ENCODE data around the gene NLE1. TPM values are rescaled to one million over a fixed set of nuclear protein-coding genes. Genes with fewer than 3 reads are reported as not detected.

The NLE1 gene
- total and polyA plus RNA-seq, 2 of the 8 experiments (the other 6 are each of a cell fraction or from before 2014, with no cell fraction given): 50.4 to 51.5 TPM

DNA sequence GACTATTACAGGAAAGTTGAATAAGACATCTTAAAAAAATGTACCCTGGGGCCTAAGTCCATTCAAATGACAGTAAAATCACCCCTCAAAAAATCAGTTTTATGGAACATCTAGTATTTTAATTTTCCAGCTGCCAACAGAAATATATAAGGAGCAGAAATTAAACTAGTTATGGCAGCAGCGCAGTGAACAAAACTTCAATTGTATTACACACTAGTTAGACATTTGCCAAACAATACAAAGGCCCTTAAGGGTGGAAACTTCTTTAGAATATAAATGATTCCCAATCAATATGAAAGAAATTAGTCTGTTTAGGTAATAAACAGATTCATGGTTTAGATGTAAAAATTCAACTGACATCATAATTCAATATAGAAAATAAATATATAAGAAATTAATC, 60.5 kb downstream of the NLE1 start:
- DNase-seq (ENCODE audit: low read depth in 1 of 2, low spot score in 2 of 2): no peak
- Histone ChIP-seq H4K20me1 (replicated peaks in 1 of 2; ENCODE audit: control insufficient read depth in 1 of 2, insufficient read depth in 2 of 2, low read length in 2 of 2) (no peaks in the 10 kb centered on the region), H2AFZ (ENCODE audit: low read length) (no peak overlapping the region), H4K8ac (ENCODE audit: extremely low read depth, insufficient read depth, low read length) (no peak overlapping the region), H3K4me2 (ENCODE audit: insufficient read depth in 1 of 2, low read depth in 2 of 2, low read length in 2 of 2) (no peak overlapping the region), H3K4me3 (ENCODE audit: extremely low read depth in 1 of 4, insufficient read depth in 2 of 4, low read depth in 3 of 4, low read length in 4 of 4) (no peak overlapping the region), H3K14ac (ENCODE audit: insufficient read length) (no peak overlapping the region), H3K9ac (replicated peaks in 1 of 4; ENCODE audit: extremely low read depth in 1 of 4, low read depth in 3 of 4, low read length in 3 of 4) (peak overlapping the region in 1 of 4 experiments; percentile 34; a peak in 1 of 7 replicates), H3K4me1 (replicated peaks in 1 of 4; ENCODE audit: control insufficient read depth in 3 of 4, insufficient read depth in 4 of 4, low read length in 3 of 4) (peaks cover 0 to 11% (median 6%) of the 10 kb centered on the region in 4 experiments; a peak in 3 of 7 replicates), H4K5ac (ENCODE audit: insufficient read length, low read depth, low read length) (no peak overlapping the region), H3K23me2 (ENCODE audit: low read depth, low read length) (no peaks in the 10 kb centered on the region), H2BK12ac (ENCODE audit: low read depth, low read length) (no peak overlapping the region), H2BK120ac (replicated peaks; ENCODE audit: low read depth, low read length) (no peak overlapping the region), H3K27me3 (replicated peaks in 1 of 4; ENCODE audit: control insufficient read depth in 3 of 4, extremely low read depth in 1 of 4, insufficient read depth in 3 of 4, low read length in 3 of 4) (no peaks in the 10 kb centered on the region), H3K4ac (replicated peaks; ENCODE audit: insufficient read length, low read depth, low read length) (no peak overlapping the region), H3K56ac (replicated peaks; ENCODE audit: insufficient read length, low read depth, low read length) (no peak overlapping the region), H3K9me3 (ENCODE audit: insufficient read depth in 2 of 2, low read depth in 1 of 2, low read length in 1 of 2) (no peaks in the 10 kb centered on the region), H3K23ac (ENCODE audit: insufficient read length) (no peak overlapping the region), H3K36me3 (ENCODE audit: control insufficient read depth in 2 of 4, insufficient read depth in 4 of 4, low read length in 3 of 4) (no peaks in the 10 kb centered on the region), H3K18ac (ENCODE audit: extremely low read depth, low read length) (no peak overlapping the region), H3K27ac (ENCODE audit: low read depth, low read length) (no peak overlapping the region), H2BK15ac (ENCODE audit: low read length) (no peak overlapping the region), H2AK5ac (ENCODE audit: low read depth, low read length) (no peak overlapping the region), H4K91ac (replicated peaks; ENCODE audit: insufficient read length, low read length) (no peak overlapping the region), H3K79me1 (ENCODE audit: low read depth, low read length) (no peaks in the 10 kb centered on the region; the same call in 1 of the 2 replicates), H2BK5ac (ENCODE audit: low read depth, low read length) (no peak overlapping the region), H2BK20ac (ENCODE audit: low read length) (no peak overlapping the region), H3K79me2 (ENCODE audit: control insufficient read depth in 1 of 2, insufficient read depth in 2 of 2, low read length in 2 of 2) (peaks cover 0 to 7% of the 10 kb centered on the region in 2 experiments; a peak in 1 of 4 replicates)
- TF ChIP-seq SIRT6 (IDR thresholded peaks at IDR 0.05; ENCODE audit: low read length) (no peak), SRF (IDR thresholded peaks at IDR 0.05; ENCODE audit: low read depth, low read length) (no peak), USF2 (IDR thresholded peaks at IDR 0.05; ENCODE audit: low read length) (no peak), JUND (IDR thresholded peaks at IDR 0.05; ENCODE audit: low read length) (no peak), SP1 (IDR thresholded peaks at IDR 0.05; ENCODE audit: low read depth, low read length) (no peak), TAF7 (optimal IDR thresholded peaks at IDR 0.05; ENCODE audit: borderline replicate concordance, low read depth, low read length) (no peak), CBX5 (IDR thresholded peaks at IDR 0.05; ENCODE audit: low read depth, low read length) (no peak), EGR1 (IDR thresholded peaks at IDR 0.05; ENCODE audit: borderline replicate concordance, low read depth, low read length) (no peak), BCL11A (IDR thresholded peaks at IDR 0.05; ENCODE audit: low read depth in 2 of 2, low read length in 2 of 2) (no peak), EP300 (IDR thresholded peaks at IDR 0.05; ENCODE audit: borderline replicate concordance in 1 of 2, low read depth in 2 of 2, low read length in 2 of 2) (no peak), TEAD4 (IDR thresholded peaks at IDR 0.05; ENCODE audit: low read depth, low read length) (no peak), SP4 (IDR thresholded peaks at IDR 0.05; ENCODE audit: low read length) (no peak), RAD21 (IDR thresholded peaks at IDR 0.05 in 1 of 2, conservative IDR thresholded peaks at IDR 0.05 in 1 of 2; ENCODE audit: low read depth in 2 of 2, low read length in 2 of 2) (no peak)
- POLR2A ChIA-PET (ENCODE audit: partially characterized antibody): interaction anchor here (1.8 kb wide), 1 partner anchor 71 kb away, joined by 9 read pairs; no protein-coding TSS in a partner anchor
- CTCF ChIA-PET (ENCODE audit: partially characterized antibody): interaction anchor here (0.7 to 1.2 kb wide), 2 partner anchors 13 to 288 kb away, joined by 3 read pairs; no protein-coding TSS in a partner anchor
- no peak for FAIRE-seq
- 92% methylated on average over 1 of the region's 1 CpG; no CpG with 5 or more reads in 1 of the 2 experiments for WGBS, 2 experiments (ENCODE audit: extremely low coverage in 1 of 2, insufficient coverage in 1 of 2, insufficient read length in 1 of 2, insufficient replicate concordance in 2 of 2, low coverage in 1 of 2, low lambda C conversion rate in 2 of 2, missing lambda C conversion rate in 1 of 2)
